Measurements from ENCODE around the gene RFT1.

RFT1 gene

DNA sequence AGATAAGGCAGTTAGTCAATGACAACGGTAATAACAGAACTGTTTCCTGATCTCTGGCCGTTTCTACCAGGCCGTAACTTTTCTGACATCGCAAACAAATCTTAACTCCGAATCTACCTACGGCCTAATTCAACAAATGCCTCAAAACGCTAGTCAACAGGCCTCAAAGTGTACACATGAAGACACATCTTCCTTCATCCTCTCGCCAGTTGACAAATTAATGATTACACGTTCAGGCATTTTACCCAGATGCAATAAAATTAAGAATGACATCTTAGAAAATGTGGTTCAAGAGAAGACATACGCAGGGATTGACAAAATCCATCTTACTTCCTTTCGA, 85.9 kb downstream of the RFT1 start:
- Histone ChIP-seq H3K9me2 (replicated peaks; ENCODE audit: insufficient read depth, low read length) (no peaks in the 10 kb centered on the region), H3K9me3 (ENCODE audit: insufficient read depth, low read length) (no peaks in the 10 kb centered on the region), H4K20me1 (ENCODE audit: low read depth, low read length) (peaks cover 23% of the 10 kb centered on the region; the same call in 1 of the 2 replicates), H3K27me3 (ENCODE audit: low read length) (no peaks in the 10 kb centered on the region), H3F3A (ENCODE audit: insufficient read depth) (peaks cover 27% of the 10 kb centered on the region), H2AFZ (ENCODE audit: low read depth, low read length, severe bottlenecking) (no peak overlapping the region), H3K4me2 (ENCODE audit: low read depth, low read length, poor library complexity, severe bottlenecking) (peak overlapping the region; percentile 80), H3K27ac (ENCODE audit: low read depth, low read length) (no peak overlapping the region), H3K4me3 (ENCODE audit: insufficient read depth, low read length, poor library complexity, severe bottlenecking) (peak overlapping the region; percentile 68), H3K9ac (ENCODE audit: low read length) (peak overlapping the region; percentile 58), H3K79me2 (ENCODE audit: insufficient read depth, low read length) (peaks cover 48% of the 10 kb centered on the region), H3K36me3 (ENCODE audit: low read length) (no peaks in the 10 kb centered on the region)
- TF ChIP-seq, protein P1, sequence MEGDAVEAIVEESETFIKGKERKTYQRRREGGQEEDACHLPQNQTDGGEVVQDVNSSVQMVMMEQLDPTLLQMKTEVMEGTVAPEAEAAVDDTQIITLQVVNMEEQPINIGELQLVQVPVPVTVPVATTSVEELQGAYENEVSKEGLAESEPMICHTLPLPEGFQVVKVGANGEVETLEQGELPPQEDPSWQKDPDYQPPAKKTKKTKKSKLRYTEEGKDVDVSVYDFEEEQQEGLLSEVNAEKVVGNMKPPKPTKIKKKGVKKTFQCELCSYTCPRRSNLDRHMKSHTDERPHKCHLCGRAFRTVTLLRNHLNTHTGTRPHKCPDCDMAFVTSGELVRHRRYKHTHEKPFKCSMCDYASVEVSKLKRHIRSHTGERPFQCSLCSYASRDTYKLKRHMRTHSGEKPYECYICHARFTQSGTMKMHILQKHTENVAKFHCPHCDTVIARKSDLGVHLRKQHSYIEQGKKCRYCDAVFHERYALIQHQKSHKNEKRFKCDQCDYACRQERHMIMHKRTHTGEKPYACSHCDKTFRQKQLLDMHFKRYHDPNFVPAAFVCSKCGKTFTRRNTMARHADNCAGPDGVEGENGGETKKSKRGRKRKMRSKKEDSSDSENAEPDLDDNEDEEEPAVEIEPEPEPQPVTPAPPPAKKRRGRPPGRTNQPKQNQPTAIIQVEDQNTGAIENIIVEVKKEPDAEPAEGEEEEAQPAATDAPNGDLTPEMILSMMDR (IDR thresholded peaks at IDR 0.05; ENCODE audit: insufficient read depth, low read length, poor library complexity, severe bottlenecking): no peak
- no peak for TF ChIP-seq EZH2phosphoT487 (conservative IDR thresholded peaks at IDR 0.05; ENCODE audit: low read length)

DNA sequence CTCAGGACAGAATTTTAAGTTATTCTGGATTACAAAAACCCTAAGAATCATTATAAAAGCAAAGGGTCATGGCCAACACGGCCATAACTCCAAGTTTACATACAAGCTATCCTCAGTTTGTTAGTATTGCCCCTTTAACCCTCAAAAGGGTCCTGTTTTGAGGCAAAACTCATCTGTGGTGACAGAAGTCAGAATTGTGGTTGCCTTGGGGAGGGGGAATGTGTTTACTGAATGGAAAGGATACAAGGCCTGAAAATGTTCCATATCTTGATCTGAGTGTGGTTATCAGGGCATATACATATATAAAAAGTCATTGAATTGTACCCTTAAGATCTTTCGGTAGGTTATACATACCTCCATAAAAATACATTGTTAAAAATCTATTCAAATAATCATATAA, 86.5 kb downstream of the RFT1 start:
- H3K36me3 ChIP-seq (ENCODE audit: low read length): no peaks in the 10 kb centered on the region
- peaks cover 54% of the 10 kb centered on the region for H3K79me2 ChIP-seq (ENCODE audit: insufficient read depth, low read length)
- H3K9ac ChIP-seq (ENCODE audit: low read length): no peak overlapping the region
- no peak overlapping the region for H3K4me3 ChIP-seq (ENCODE audit: insufficient read depth, low read length, poor library complexity, severe bottlenecking)
- H3F3A ChIP-seq (ENCODE audit: insufficient read depth): peaks cover 27% of the 10 kb centered on the region
- H3K9me2 ChIP-seq (replicated peaks; ENCODE audit: insufficient read depth, low read length): no peaks in the 10 kb centered on the region
- no peak overlapping the region for H3K27ac ChIP-seq (ENCODE audit: low read depth, low read length)
- peaks cover 28% of the 10 kb centered on the region; the same call in 1 of the 2 replicates for H4K20me1 ChIP-seq (ENCODE audit: low read depth, low read length)
- TF ChIP-seq, protein P1 (IDR thresholded peaks at IDR 0.05; ENCODE audit: insufficient read depth, low read length, poor library complexity, severe bottlenecking): no peak
- TF ChIP-seq EZH2phosphoT487 (conservative IDR thresholded peaks at IDR 0.05; ENCODE audit: low read length): no peak
- no peak overlapping the region for H2AFZ ChIP-seq (ENCODE audit: low read depth, low read length, severe bottlenecking)
- no peaks in the 10 kb centered on the region for H3K9me3 ChIP-seq (ENCODE audit: insufficient read depth, low read length)
- peak overlapping the region; percentile 80 for H3K4me2 ChIP-seq (ENCODE audit: low read depth, low read length, poor library complexity, severe bottlenecking)
- H3K27me3 ChIP-seq (ENCODE audit: low read length): no peaks in the 10 kb centered on the region

DNA sequence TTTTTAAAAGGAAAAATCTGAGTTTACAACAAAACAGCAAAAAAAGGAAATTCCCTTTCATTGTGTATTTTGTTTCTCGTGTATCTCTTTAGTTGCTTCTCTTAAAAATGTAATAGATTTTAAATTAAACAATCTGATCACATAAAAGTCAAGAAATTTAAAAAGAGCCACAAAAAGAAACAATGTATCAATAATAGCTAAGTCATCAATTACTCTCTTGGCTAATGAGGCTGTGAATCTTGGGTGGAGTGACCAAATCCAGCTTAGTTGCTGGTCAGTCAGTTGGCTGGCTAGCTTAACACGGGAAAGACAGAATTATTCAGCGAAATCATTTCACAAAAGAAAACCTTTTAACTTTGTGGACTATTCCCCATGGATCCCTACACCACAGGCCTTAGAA, 87.6 kb downstream of the RFT1 start:
- peaks cover 23% of the 10 kb centered on the region for H3F3A ChIP-seq (ENCODE audit: insufficient read depth)
- peaks cover 33% of the 10 kb centered on the region; the same call in 1 of the 2 replicates for H4K20me1 ChIP-seq (ENCODE audit: low read depth, low read length)
- no peak overlapping the region for H3K4me3 ChIP-seq (ENCODE audit: insufficient read depth, low read length, poor library complexity, severe bottlenecking)
- no peak overlapping the region for H3K4me2 ChIP-seq (ENCODE audit: low read depth, low read length, poor library complexity, severe bottlenecking)
- H3K79me2 ChIP-seq (ENCODE audit: insufficient read depth, low read length): peaks cover 64% of the 10 kb centered on the region
- no peak overlapping the region for H3K9ac ChIP-seq (ENCODE audit: low read length)
- H3K9me2 ChIP-seq (replicated peaks; ENCODE audit: insufficient read depth, low read length): no peaks in the 10 kb centered on the region
- no peak overlapping the region for H2AFZ ChIP-seq (ENCODE audit: low read depth, low read length, severe bottlenecking)
- H3K27ac ChIP-seq (ENCODE audit: low read depth, low read length): no peak overlapping the region
- H3K27me3 ChIP-seq (ENCODE audit: low read length): no peaks in the 10 kb centered on the region
- no peaks in the 10 kb centered on the region for H3K9me3 ChIP-seq (ENCODE audit: insufficient read depth, low read length)
- no peaks in the 10 kb centered on the region for H3K36me3 ChIP-seq (ENCODE audit: low read length)
- TF ChIP-seq, protein P1 (IDR thresholded peaks at IDR 0.05; ENCODE audit: insufficient read depth, low read length, poor library complexity, severe bottlenecking): no peak
- no peak for TF ChIP-seq EZH2phosphoT487 (conservative IDR thresholded peaks at IDR 0.05; ENCODE audit: low read length)
